ENCODE data around the gene TMEM183A.

Gene TMEM183A

GRCh38 chr1:202998836-202999750, 8.1 kb upstream of the TMEM183A start:
- Histone ChIP-seq H3K27ac (ENCODE audit: low read length) (peak overlapping the region; percentile 12; the same call in 1 of the 2 replicates), H4K20me1 (ENCODE audit: insufficient read depth, low read length) (no peaks in the 10 kb centered on the region), H2AFZ (ENCODE audit: low read depth, low read length) (peak overlapping the region; percentile 79), H3K79me2 (ENCODE audit: insufficient read depth, low read length) (no peaks in the 10 kb centered on the region), H3K36me3 (ENCODE audit: insufficient read depth, low read length) (no peaks in the 10 kb centered on the region), H3K4me3 (ENCODE audit: low read depth in 1 of 2, low read length in 2 of 2) (peak overlapping the region in 1 of 2 experiments; percentile 38; a peak in 2 of 4 replicates), H3K4me2 (ENCODE audit: insufficient read depth, low read length) (peak overlapping the region; percentile 63), H3K27me3 (ENCODE audit: insufficient read depth, low read length, poor library complexity) (peaks cover 3% of the 10 kb centered on the region), H3K4me1 (ENCODE audit: insufficient read depth, low read length) (peaks cover 14% of the 10 kb centered on the region), H3K9me3 (ENCODE audit: insufficient read depth, low read length, severe bottlenecking) (no peaks in the 10 kb centered on the region), H3K9ac (ENCODE audit: low read depth, low read length) (peak overlapping the region; percentile 36)
- peak; percentile 83 for ATAC-seq (ENCODE audit: insufficient read depth, low read depth)
- peak; percentile 61 for DNase-seq
- TF ChIP-seq EZH2 (IDR thresholded peaks at IDR 0.05; ENCODE audit: borderline replicate concordance, low read depth, low read length, severe bottlenecking) = no peak
- TF ChIP-seq CTCF (IDR thresholded peaks at IDR 0.05; ENCODE audit: borderline replicate concordance, extremely low read depth, low read length, poor library complexity, severe bottlenecking) = peak; percentile 88

DNA sequence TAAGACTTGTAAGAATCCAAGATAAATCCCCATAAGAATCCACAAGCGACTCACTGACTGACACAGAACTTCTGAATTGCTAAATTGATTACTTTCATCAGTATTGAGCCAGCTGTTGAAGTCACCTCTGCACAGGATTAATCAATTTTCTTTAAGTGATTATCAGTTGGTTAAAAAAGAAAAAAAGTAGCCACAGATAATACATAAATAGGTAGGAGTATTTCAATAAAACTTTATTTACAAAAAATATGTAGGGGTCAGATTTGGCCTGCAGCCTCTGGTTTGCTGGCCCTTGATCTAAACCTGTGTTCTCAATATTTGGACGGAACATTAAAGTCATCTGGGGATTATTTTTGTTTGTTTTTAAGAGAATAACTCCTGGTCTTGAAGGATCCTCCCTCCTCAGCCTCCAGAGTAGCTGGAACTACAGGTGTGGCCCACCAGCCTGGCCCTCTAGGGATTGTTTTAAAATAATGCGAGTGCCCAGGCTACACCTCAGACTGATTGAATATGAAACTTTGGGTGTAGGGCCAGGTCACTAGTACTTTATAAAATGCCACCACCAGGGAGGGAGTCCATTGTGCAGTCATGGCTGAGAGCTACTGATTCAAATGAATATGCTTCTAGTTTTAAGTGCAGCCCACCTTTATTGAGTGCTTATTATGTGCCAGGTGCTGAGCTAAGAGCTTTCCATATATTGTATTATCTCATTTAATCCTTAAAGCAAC, 6.8 kb upstream of the TMEM183A start:
- no peak for TF ChIP-seq CTCF (IDR thresholded peaks at IDR 0.05; ENCODE audit: borderline replicate concordance, extremely low read depth, low read length, poor library complexity, severe bottlenecking)
- no peak for TF ChIP-seq EZH2 (IDR thresholded peaks at IDR 0.05; ENCODE audit: borderline replicate concordance, low read depth, low read length, severe bottlenecking)
- no peak for ATAC-seq (ENCODE audit: insufficient read depth, low read depth)
- Histone ChIP-seq H3K4me1 (ENCODE audit: insufficient read depth, low read length) (peaks cover 14% of the 10 kb centered on the region), H3K4me2 (ENCODE audit: insufficient read depth, low read length) (no peak overlapping the region), H3K4me3 (ENCODE audit: low read depth in 1 of 2, low read length in 2 of 2) (no peak overlapping the region), H2AFZ (ENCODE audit: low read depth, low read length) (no peak overlapping the region), H3K9me3 (ENCODE audit: insufficient read depth, low read length, severe bottlenecking) (no peaks in the 10 kb centered on the region), H3K79me2 (ENCODE audit: insufficient read depth, low read length) (no peaks in the 10 kb centered on the region), H3K27me3 (ENCODE audit: insufficient read depth, low read length, poor library complexity) (peaks cover 3% of the 10 kb centered on the region), H3K27ac (ENCODE audit: low read length) (no peak overlapping the region), H4K20me1 (ENCODE audit: insufficient read depth, low read length) (no peaks in the 10 kb centered on the region), H3K9ac (ENCODE audit: low read depth, low read length) (no peak overlapping the region), H3K36me3 (ENCODE audit: insufficient read depth, low read length) (no peaks in the 10 kb centered on the region)
- no peak for DNase-seq

- H2AFZ ChIP-seq (ENCODE audit: low read depth, low read length) = no peak overlapping the region
- H4K20me1 ChIP-seq (ENCODE audit: insufficient read depth, low read length) = no peaks in the 10 kb centered on the region
- DNase-seq (no peak), ATAC-seq (ENCODE audit: insufficient read depth, low read depth) (no peak)
- no peak overlapping the region for H3K9ac ChIP-seq (ENCODE audit: low read depth, low read length)
- H3K4me3 ChIP-seq (ENCODE audit: low read depth in 1 of 2, low read length in 2 of 2) = no peak overlapping the region
- no peak overlapping the region for H3K27ac ChIP-seq (ENCODE audit: low read length)
- no peaks in the 10 kb centered on the region for H3K27me3 ChIP-seq (ENCODE audit: insufficient read depth, low read length, poor library complexity)
- peaks cover 24% of the 10 kb centered on the region for H3K4me1 ChIP-seq (ENCODE audit: insufficient read depth, low read length)
- H3K4me2 ChIP-seq (ENCODE audit: insufficient read depth, low read length) = no peak overlapping the region
- H3K9me3 ChIP-seq (ENCODE audit: insufficient read depth, low read length, severe bottlenecking) = no peaks in the 10 kb centered on the region
- no peak for TF ChIP-seq EZH2 (IDR thresholded peaks at IDR 0.05; ENCODE audit: borderline replicate concordance, low read depth, low read length, severe bottlenecking)
- no peak for TF ChIP-seq CTCF (IDR thresholded peaks at IDR 0.05; ENCODE audit: borderline replicate concordance, extremely low read depth, low read length, poor library complexity, severe bottlenecking)
- peaks cover 3% of the 10 kb centered on the region; the same call in 1 of the 2 replicates for H3K79me2 ChIP-seq (ENCODE audit: insufficient read depth, low read length)
- H3K36me3 ChIP-seq (ENCODE audit: insufficient read depth, low read length) = no peaks in the 10 kb centered on the region
Measured at GRCh38 chr1:203001986-203002385, 5.2 kb upstream of the TMEM183A start.
